Duodenal mucosa (tissue), 2 donors: ENCODE data around the gene MIEF1.

Experiments
- H3K27ac ChIP-seq: one replicate; pipeline ENCODE4 v1.7.0; 2013; ENCODE audit warnings: low read depth, low read length
- H3K27me3 ChIP-seq, 2 donors: one replicate each; pipeline ENCODE4 v1.7.0; 2013; ENCODE audit warnings: low read length in 2 of 2, control low read depth in 1 of 2; ENCODE audit not compliant: insufficient read depth in 2 of 2, control insufficient read depth in 1 of 2
- H3K36me3 ChIP-seq, 2 donors: one replicate each; pipeline ENCODE4 v1.7.0; 2013; ENCODE audit warnings: low read length in 2 of 2, control low read depth in 1 of 2; ENCODE audit not compliant: insufficient read depth in 2 of 2, control insufficient read depth in 1 of 2
- H3K4me1 ChIP-seq, 2 donors: one replicate each; pipeline ENCODE4 v1.7.0; 2013; ENCODE audit warnings: low read length in 2 of 2, control low read depth in 1 of 2; ENCODE audit not compliant: insufficient read depth in 2 of 2, control insufficient read depth in 1 of 2
- H3K4me3 ChIP-seq, 2 donors: one replicate each; pipeline ENCODE4 v1.7.0; 2013; ENCODE audit warnings: low read length in 2 of 2, low read depth in 1 of 2
- H3K9ac ChIP-seq, 2 donors: one replicate each; pipeline ENCODE4 v1.7.0; 2013; ENCODE audit warnings: low read length in 2 of 2, low read depth in 1 of 2
- H3K9me3 ChIP-seq, 2 donors: one replicate each; pipeline ENCODE4 v1.7.0; 2013; ENCODE audit warnings: low read length in 2 of 2, control low read depth in 1 of 2; ENCODE audit not compliant: control insufficient read depth in 1 of 2

MIEF1 gene

GRCh38 chr22:39556970-39557841 lies 55.1 kb downstream of the MIEF1 start:
- Histone ChIP-seq H3K9ac (no peak overlapping the region), H3K36me3 (no peaks in the 10 kb centered on the region), H3K4me3 (no peak overlapping the region), H3K27me3 (peaks cover 44 to 46% of the 10 kb centered on the region in 2 donors), H3K27ac (no peak overlapping the region), H3K4me1 (no peaks in the 10 kb centered on the region), H3K9me3 (no peaks in the 10 kb centered on the region)

GRCh38 chr22:39558254-39558727 lies 56.2 kb downstream of the MIEF1 start:
- H3K36me3 ChIP-seq, result no peaks in the 10 kb centered on the region
- no peaks in the 10 kb centered on the region for H3K4me1 ChIP-seq
- H3K9ac ChIP-seq, result no peak overlapping the region
- no peak overlapping the region for H3K4me3 ChIP-seq
- peaks cover 39 to 46% of the 10 kb centered on the region in 2 donors for H3K27me3 ChIP-seq
- no peaks in the 10 kb centered on the region for H3K9me3 ChIP-seq
- no peak overlapping the region for H3K27ac ChIP-seq

GRCh38 chr22:39558950-39559349 lies 56.9 kb downstream of the MIEF1 start:
- Histone ChIP-seq H3K36me3 (no peaks in the 10 kb centered on the region), H3K4me3 (no peak overlapping the region), H3K9ac (no peak overlapping the region), H3K9me3 (no peaks in the 10 kb centered on the region), H3K4me1 (no peaks in the 10 kb centered on the region), H3K27me3 (peaks cover 39 to 46% of the 10 kb centered on the region in 2 donors), H3K27ac (no peak overlapping the region)

- H3K36me3 ChIP-seq, result no peaks in the 10 kb centered on the region
- no peaks in the 10 kb centered on the region for H3K4me1 ChIP-seq
- H3K27me3 ChIP-seq, result peaks cover 39 to 46% of the 10 kb centered on the region in 2 donors
- no peak overlapping the region for H3K27ac ChIP-seq
- H3K9ac ChIP-seq, result no peak overlapping the region
- H3K9me3 ChIP-seq, result no peaks in the 10 kb centered on the region
- no peak overlapping the region for H3K4me3 ChIP-seq
Observed at GRCh38 chr22:39559456-39560105, 57.5 kb downstream of the MIEF1 start.

- H3K36me3 ChIP-seq, result no peaks in the 10 kb centered on the region
- no peak overlapping the region for H3K9ac ChIP-seq
- peaks cover 39 to 46% of the 10 kb centered on the region in 2 donors for H3K27me3 ChIP-seq
- H3K9me3 ChIP-seq, result no peaks in the 10 kb centered on the region
- H3K27ac ChIP-seq, result no peak overlapping the region
- no peak overlapping the region for H3K4me3 ChIP-seq
- H3K4me1 ChIP-seq, result no peaks in the 10 kb centered on the region
Observed at GRCh38 chr22:39560127-39560526, 58.0 kb downstream of the MIEF1 start.

GRCh38 chr22:39562839-39563489 lies 60.9 kb downstream of the MIEF1 start:
- H3K9ac ChIP-seq, result no peak overlapping the region
- H3K36me3 ChIP-seq, result no peaks in the 10 kb centered on the region
- peaks cover 18 to 25% of the 10 kb centered on the region in 2 donors for H3K27me3 ChIP-seq

GRCh38 chr22:39563571-39564428 lies 61.7 kb downstream of the MIEF1 start:
- Histone ChIP-seq H3K9ac (no peak overlapping the region), H3K4me1 (no peaks in the 10 kb centered on the region), H3K4me3 (no peak overlapping the region), H3K36me3 (no peaks in the 10 kb centered on the region), H3K9me3 (no peaks in the 10 kb centered on the region), H3K27ac (no peak overlapping the region), H3K27me3 (peaks cover 10 to 17% of the 10 kb centered on the region in 2 donors)

More at GRCh38 chr22:39562839-39563489, 60.9 kb downstream of the MIEF1 start:
- no peak overlapping the region for H3K27ac ChIP-seq
- H3K4me3 ChIP-seq, result no peak overlapping the region
- no peaks in the 10 kb centered on the region for H3K9me3 ChIP-seq
- no peaks in the 10 kb centered on the region for H3K4me1 ChIP-seq

- H3K9me3 ChIP-seq, result no peaks in the 10 kb centered on the region
- no peaks in the 10 kb centered on the region for H3K36me3 ChIP-seq
- no peak overlapping the region for H3K9ac ChIP-seq
- no peak overlapping the region for H3K27ac ChIP-seq
- peaks cover 2 to 9% of the 10 kb centered on the region in 2 donors for H3K27me3 ChIP-seq
- no peaks in the 10 kb centered on the region for H3K4me1 ChIP-seq
- H3K4me3 ChIP-seq, result no peak overlapping the region
Observed at GRCh38 chr22:39565414-39565944, 63.4 kb downstream of the MIEF1 start.

- no peaks in the 10 kb centered on the region for H3K9me3 ChIP-seq
Observed at GRCh38 chr22:39567135-39567946, 65.3 kb downstream of the MIEF1 start.

More at GRCh38 chr22:39567135-39567946, 65.3 kb downstream of the MIEF1 start:
- Histone ChIP-seq H3K36me3 (no peaks in the 10 kb centered on the region), H3K9ac (no peak overlapping the region), H3K4me1 (no peaks in the 10 kb centered on the region), H3K4me3 (no peak overlapping the region), H3K27me3 (no peaks in the 10 kb centered on the region), H3K27ac (no peak overlapping the region)
